HEK293 (cell line): ENCODE results near the gene TACC2.
"Not testable (repeated sequence)": the region's sequence is repeated elsewhere in the genome, so short reads cannot be mapped to it uniquely, and the experiment has no call there.

Experiments used
- CTCF ChIA-PET: fragments of 350-600 bp; formaldehyde crosslinking; extraction: SDS; loops from one replicate; lab custom pipeline; 2021; ENCODE audit warnings: antibody characterized with exemption; lab: Yijun Ruan, JAX
- POLR2A ChIA-PET: fragments of 300-600 bp; formaldehyde crosslinking; extraction: SDS; loops from one replicate; lab custom pipeline; 2020; ENCODE audit warnings: antibody characterized with exemption, inconsistent platforms; lab: Yijun Ruan, JAX
- H3K27ac ChIP-seq: fragments of 200-500 bp; sonication (Bioruptor generic); 2 replicates; pipeline ENCODE4 v1.5.1; 2014; ENCODE audit warnings: low read depth, low read length, control low read depth, inconsistent platforms; ENCODE audit errors: extremely low read depth
- H3K36me3 ChIP-seq, 2 experiments: fragments of 200-500 bp in 1 of 2; sonication (Bioruptor generic) in 1 of 2; 1 replicate in 1 of 2; 2 replicates in 1 of 2; pipeline ENCODE4 v1.5.1; 2014 to 2017; ENCODE audit warnings: inconsistent platforms in 2 of 2, low read length in 2 of 2; ENCODE audit not compliant: control insufficient read depth in 2 of 2, insufficient read depth in 1 of 2
- H3K4me1 ChIP-seq: fragments of 200-500 bp; sonication (Bioruptor generic); 2 replicates; pipeline ENCODE4 v1.5.1; 2014; ENCODE audit warnings: mild to moderate bottlenecking, low read length, inconsistent platforms; ENCODE audit not compliant: control insufficient read depth, insufficient read depth
- H3K4me3 ChIP-seq: 2 replicates; pipeline ENCODE4 v1.5.1; 2011; ENCODE audit warnings: low read depth, mild to moderate bottlenecking, control low read depth, low read length, moderate library complexity
- H3K9me3 ChIP-seq: fragments of 200-500 bp; sonication (Bioruptor generic); 2 replicates; pipeline ENCODE4 v1.5.1; 2014; ENCODE audit warnings: low read depth, low read length, inconsistent platforms; ENCODE audit not compliant: control insufficient read depth, insufficient read depth
- ELK4 ChIP-seq: IDR thresholded peaks from 2 replicates; pipeline ENCODE4 v1.6.1; 2011; ENCODE audit warnings: mild to moderate bottlenecking, low read depth, low read length, borderline replicate concordance
- GLIS1 ChIP-seq: fragments of 450-650 bp; formaldehyde crosslinking; IDR thresholded peaks from 2 replicates; pipeline ENCODE4 v1.5.1; 2016; ENCODE audit warnings: missing biosample characterization, missing genetic modification characterization
- HOXD13 ChIP-seq: sonication (generic); formaldehyde crosslinking; IDR thresholded peaks from 2 replicates; pipeline ENCODE4 v1.8.0; 2022; ENCODE audit warnings: missing genetic modification reagents, borderline replicate concordance
- PRDM4 ChIP-seq: fragments of 450-650 bp; formaldehyde crosslinking; IDR thresholded peaks from 2 replicates; pipeline ENCODE4 v1.5.1; 2017; ENCODE audit warnings: missing biosample characterization, missing genetic modification characterization
- YY1 ChIP-seq: fragments of 450-650 bp; formaldehyde crosslinking; IDR thresholded peaks from 2 replicates; pipeline ENCODE4 v1.5.1; 2018; ENCODE audit warnings: missing biosample characterization, missing genetic modification characterization
- ZBTB10 ChIP-seq: fragments of 450-650 bp; formaldehyde crosslinking; IDR thresholded peaks from 2 replicates; pipeline ENCODE4 v1.5.1; 2016; ENCODE audit warnings: missing biosample characterization, missing genetic modification characterization
- ZBTB20 ChIP-seq: fragments of 450-650 bp; formaldehyde crosslinking; IDR thresholded peaks from 2 replicates; pipeline ENCODE4 v1.5.1; 2016; ENCODE audit warnings: missing biosample characterization, missing genetic modification characterization
- ZBTB7A ChIP-seq: fragments of 450-650 bp; formaldehyde crosslinking; IDR thresholded peaks from 2 replicates; pipeline ENCODE4 v1.5.1; 2016; ENCODE audit warnings: low read depth, missing biosample characterization, missing genetic modification characterization
- ZEB2 ChIP-seq: fragments of 450-650 bp; formaldehyde crosslinking; IDR thresholded peaks from 2 replicates; pipeline ENCODE4 v1.5.1; 2016; ENCODE audit warnings: missing biosample characterization, missing genetic modification characterization
- ZNF211 ChIP-seq: fragments of 450-650 bp; formaldehyde crosslinking; IDR thresholded peaks from 2 replicates; pipeline ENCODE4 v1.5.1; 2016; ENCODE audit warnings: low read depth, missing biosample characterization, missing genetic modification characterization
- ZNF223 ChIP-seq: fragments of 450-650 bp; formaldehyde crosslinking; IDR thresholded peaks from 2 replicates; pipeline ENCODE4 v1.5.1; 2016; ENCODE audit warnings: missing biosample characterization, missing genetic modification characterization
- ZNF335 ChIP-seq: fragments of 450-650 bp; formaldehyde crosslinking; conservative IDR thresholded peaks from 2 replicates; pipeline ENCODE4 v1.5.1; 2016; ENCODE audit warnings: missing biosample characterization, missing genetic modification characterization
- ZNF366 ChIP-seq: fragments of 450-650 bp; formaldehyde crosslinking; conservative IDR thresholded peaks from 2 replicates; pipeline ENCODE4 v1.5.1; 2016; ENCODE audit warnings: missing biosample characterization, missing genetic modification characterization
- ZNF391 ChIP-seq: fragments of 450-650 bp; formaldehyde crosslinking; IDR thresholded peaks from 2 replicates; pipeline ENCODE4 v1.5.1; 2016; ENCODE audit warnings: low read depth, missing biosample characterization, missing genetic modification characterization, borderline replicate concordance
- ZNF423 ChIP-seq: fragments of 450-650 bp; formaldehyde crosslinking; IDR thresholded peaks from 2 replicates; pipeline ENCODE4 v1.5.1; 2016; ENCODE audit warnings: missing biosample characterization, missing genetic modification characterization
- ZNF561 ChIP-seq: fragments of 450-650 bp; IDR thresholded peaks from 2 replicates; pipeline ENCODE4 v1.5.1; 2018; ENCODE audit warnings: missing biosample characterization, missing genetic modification characterization, borderline replicate concordance
- ZNF629 ChIP-seq: fragments of 450-650 bp; formaldehyde crosslinking; IDR thresholded peaks from 2 replicates; pipeline ENCODE4 v1.5.1; 2017; ENCODE audit warnings: missing biosample characterization, missing genetic modification characterization
- ZNF692 ChIP-seq: fragments of 450-650 bp; formaldehyde crosslinking; IDR thresholded peaks from 2 replicates; pipeline ENCODE4 v1.5.1; 2016; ENCODE audit warnings: missing biosample characterization, missing genetic modification characterization
- ZSCAN23 ChIP-seq: fragments of 450-650 bp; formaldehyde crosslinking; IDR thresholded peaks from 2 replicates; pipeline ENCODE4 v1.5.1; 2016; ENCODE audit warnings: missing biosample characterization, missing genetic modification characterization

The TACC2 gene

GRCh38 chr10:121965996-121966395, 23.0 kb upstream of the TACC2 start:
- H3K36me3 ChIP-seq = peaks cover 77 to 78% of the 10 kb centered on the region in 2 experiments
- POLR2A ChIA-PET = interaction anchor here (1.0 kb wide), 1 partner anchor 9 kb away, joined by 3 read pairs; the partner anchor contains the start of gene NSMCE4A
- CTCF ChIA-PET = no interaction called here
- TF ChIP-seq ZBTB7A (tag by site-specific recombination) = no peak
- no peak for TF ChIP-seq ZNF692 (tag by site-specific recombination)
- no peak for TF ChIP-seq ZNF223
- no peak for TF ChIP-seq ZNF211 (tag by site-specific recombination)
- no peak for TF ChIP-seq ZNF366 (tag by site-specific recombination)
- no peak for TF ChIP-seq ZNF561 (tag by site-specific recombination)
- no peak for TF ChIP-seq ZEB2 (tag by site-specific recombination)
- no peak for TF ChIP-seq ZBTB10 (tag by site-specific recombination)
- no peak for TF ChIP-seq ZNF423 (tag by site-specific recombination)
- TF ChIP-seq PRDM4 (tag by site-specific recombination) = no peak
- no peak for TF ChIP-seq ZNF391 (tag by site-specific recombination)
- TF ChIP-seq, all 188 proteins: peak for 0
- Histone ChIP-seq H3K27ac (no peak overlapping the region), H3K4me1 (no peaks in the 10 kb centered on the region), H3K4me3 (no peak overlapping the region), H3K9me3 (no peaks in the 10 kb centered on the region)

GRCh38 chr10:121969086-121969485, 19.9 kb upstream of the TACC2 start:
- CTCF ChIA-PET, POLR2A ChIA-PET, H3K4me1 ChIP-seq, H3K4me3 ChIP-seq, H3K27ac ChIP-seq, H3K9me3 ChIP-seq: not testable (repeated sequence)
- peaks cover 59 to 81% of the 10 kb centered on the region in 2 experiments for H3K36me3 ChIP-seq

GRCh38 chr10:121974019-121974534, 14.9 kb upstream of the TACC2 start:
- peak overlapping the region; percentile 75 for H3K4me3 ChIP-seq
- no peaks in the 10 kb centered on the region for H3K9me3 ChIP-seq
- POLR2A ChIA-PET = interaction anchor here (1.0 to 2.4 kb wide), 3 partner anchors 40 to 209 kb away, joined by 3 to 8 read pairs (median 3); partner anchors contain the start of gene ATE1
- peak; percentile 80 for TF ChIP-seq ZBTB20
- 0 out of 2 replicates have a peak, but pooled peaks have one; percentile 15 for TF ChIP-seq GLIS1 (tag by site-specific recombination)
- TF ChIP-seq ZNF223 = no peak
- TF ChIP-seq ZNF335 (tag by site-specific recombination) = no peak
- no peak for TF ChIP-seq ZSCAN23 (tag by site-specific recombination)
- TF ChIP-seq HOXD13 (CRISPR knock-in tag) = no peak
- peak; percentile 9; the same call in 1 of the 2 replicates for TF ChIP-seq ZNF692 (tag by site-specific recombination)
- 0 out of 2 replicates have a peak, but pooled peaks have one; percentile 7 for TF ChIP-seq ZNF629 (tag by site-specific recombination)
- no peak for TF ChIP-seq ELK4
- peak; percentile 8; the same call in 1 of the 2 replicates for TF ChIP-seq YY1 (tag by site-specific recombination)
- TF ChIP-seq, all 188 proteins: peak for 5
- Histone ChIP-seq H3K27ac (peak overlapping the region; percentile 99; the same call in 1 of the 2 replicates), H3K4me1 (peaks cover 5% of the 10 kb centered on the region), H3K36me3 (peaks cover 21 to 36% of the 10 kb centered on the region in 2 experiments)
- CTCF ChIA-PET = interaction anchor here (0.6 to 1.7 kb wide), 6 partner anchors 26 to 78 kb away, joined by 3 to 7 read pairs (median 4); no protein-coding TSS in a partner anchor
